HG03039 (cell line): ENCODE data around the gene PRKCA.
"Not testable (repeated sequence)": the region's sequence is repeated elsewhere in the genome, so short reads cannot be mapped to it uniquely, and the experiment has no call there.

Experiments
- ATAC-seq: cut with Tn5 transposase; IDR thresholded peaks from one replicate; pipeline ENCODE4 v1.9.1; 2021; ENCODE audit warnings: mild to moderate bottlenecking, moderate library complexity; ENCODE audit not compliant: unreplicated experiment

Gene PRKCA

GRCh38 chr17:66301864-66302741, at the start of gene PRKCA:
TSS of gene PRKCA (plus strand) at chr17:66302613.
- ATAC-seq: peak; percentile 65

GRCh38 chr17:66253458-66253857, 49.0 kb upstream of the PRKCA start:
- ATAC-seq: not testable (repeated sequence)

- ATAC-seq: no peak
These were observed 47.3 kb upstream of the PRKCA start for GRCh38 chr17:66255112-66255511.

GRCh38 chr17:66255527-66255971, 46.9 kb upstream of the PRKCA start:
- no peak for ATAC-seq

GRCh38 chr17:66260275-66260674, 42.1 kb upstream of the PRKCA start:
- ATAC-seq: no peak

- no peak for ATAC-seq
These were observed 41.7 kb upstream of the PRKCA start for GRCh38 chr17:66260688-66261087.

- ATAC-seq: no peak
These were observed 39.6 kb upstream of the PRKCA start for GRCh38 chr17:66262767-66263166.

- ATAC-seq: no peak
These were observed 37.7 kb upstream of the PRKCA start for GRCh38 chr17:66264696-66265095.

- no peak for ATAC-seq
These were observed 34.0 kb upstream of the PRKCA start for GRCh38 chr17:66268247-66268927.

GRCh38 chr17:66270106-66270505, 32.3 kb upstream of the PRKCA start:
- ATAC-seq: no peak

- no peak for ATAC-seq
These were observed 30.9 kb upstream of the PRKCA start for GRCh38 chr17:66271512-66271911.

- ATAC-seq: no peak
These were observed 29.4 kb upstream of the PRKCA start for GRCh38 chr17:66272811-66273585.

- ATAC-seq: no peak
These were observed 28.9 kb upstream of the PRKCA start for GRCh38 chr17:66273586-66273848.

- no peak for ATAC-seq
These were observed 26.8 kb upstream of the PRKCA start for GRCh38 chr17:66275651-66276050.

GRCh38 chr17:66276328-66276937, 26.0 kb upstream of the PRKCA start:
- no peak for ATAC-seq

- ATAC-seq: no peak
These were observed 25.2 kb upstream of the PRKCA start for GRCh38 chr17:66277191-66277590.

- ATAC-seq: no peak
These were observed 20.6 kb upstream of the PRKCA start for GRCh38 chr17:66281661-66282369.

- no peak for ATAC-seq
These were observed 19.0 kb upstream of the PRKCA start for GRCh38 chr17:66283296-66283934.

GRCh38 chr17:66283971-66284370, 18.4 kb upstream of the PRKCA start:
- no peak for ATAC-seq

GRCh38 chr17:66285149-66285548, 17.3 kb upstream of the PRKCA start:
- no peak for ATAC-seq
